HG02870 (cell line): ENCODE results near the gene MYH9.
A peak's percentile ranks its signal among the peaks of the same experiment; 100 is the strongest.

Experiments used
- ATAC-seq: cut with Tn5 transposase; IDR thresholded peaks from one replicate; pipeline ENCODE4 v1.9.1; 2021; ENCODE audit warnings: mild to moderate bottlenecking, moderate library complexity; ENCODE audit not compliant: unreplicated experiment

MYH9 gene

DNA sequence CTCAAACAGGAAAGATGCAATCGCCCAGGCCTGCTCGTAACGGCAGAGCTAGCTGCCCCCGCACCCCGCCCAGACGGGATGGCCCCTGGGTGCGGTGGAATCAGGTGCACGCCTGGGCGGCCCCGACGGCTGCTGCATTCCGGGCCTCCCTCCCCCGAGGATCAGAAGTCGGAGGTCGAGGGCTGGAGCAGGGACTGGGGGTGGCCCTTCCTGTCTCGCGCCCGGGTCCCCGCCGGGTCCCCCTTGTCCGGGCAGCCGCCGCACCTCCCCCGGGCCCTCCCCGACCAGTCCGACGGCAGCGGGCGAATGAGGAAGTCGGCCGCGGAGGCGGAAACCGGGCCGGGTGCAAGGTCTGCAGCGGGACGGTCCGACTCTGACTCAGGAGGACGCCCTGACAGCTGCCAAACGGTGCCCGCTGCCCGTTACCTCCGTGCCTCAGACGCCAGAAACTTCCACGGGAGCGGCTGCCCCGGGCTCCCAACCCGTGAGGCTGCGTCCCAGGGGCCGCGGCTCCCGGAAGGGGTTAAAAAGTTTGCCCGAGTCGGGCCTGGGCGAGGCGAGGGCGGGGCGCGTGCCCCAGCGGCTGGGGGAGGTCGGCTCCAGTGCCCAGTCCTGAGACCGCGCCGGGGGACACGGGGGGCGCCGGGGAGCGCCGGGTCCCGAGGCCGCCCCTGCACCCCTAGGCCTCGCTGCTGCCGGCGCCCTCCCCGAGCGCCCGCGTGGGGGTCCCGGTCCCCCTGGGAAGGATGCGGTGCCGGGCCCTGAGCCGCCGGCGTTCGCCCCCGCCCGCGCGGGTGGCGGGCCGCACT, 663 bp downstream of the MYH9 start:
- ATAC-seq, result peak; percentile 12

DNA sequence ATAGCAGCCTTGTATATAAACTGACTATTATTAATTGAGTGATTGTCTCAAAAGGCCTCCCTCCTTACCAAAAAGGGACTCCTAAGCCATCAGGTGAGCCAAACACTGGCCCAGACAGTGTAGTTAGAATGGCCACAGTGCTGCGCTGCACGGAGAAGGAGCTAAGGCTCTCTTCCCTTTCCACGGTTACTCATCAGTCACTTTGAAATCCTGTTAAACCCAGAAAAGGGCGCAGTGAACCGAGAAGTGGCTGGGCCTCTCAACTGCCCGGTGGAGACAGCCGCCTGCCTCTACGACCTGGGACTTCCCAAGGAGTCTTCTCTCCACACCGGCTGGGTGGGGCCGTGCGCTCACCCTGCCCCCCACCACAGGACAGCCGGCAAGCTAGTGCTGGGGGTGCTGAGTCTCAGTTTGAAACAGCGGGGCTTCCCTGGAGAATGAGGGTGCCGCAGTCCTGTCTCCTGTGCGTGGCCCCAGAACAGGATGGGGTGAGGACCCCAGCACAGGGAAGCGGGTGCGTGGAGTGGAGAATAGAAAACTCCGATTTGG, 1.3 kb downstream of the MYH9 start:
- peak; percentile 28 for ATAC-seq

DNA sequence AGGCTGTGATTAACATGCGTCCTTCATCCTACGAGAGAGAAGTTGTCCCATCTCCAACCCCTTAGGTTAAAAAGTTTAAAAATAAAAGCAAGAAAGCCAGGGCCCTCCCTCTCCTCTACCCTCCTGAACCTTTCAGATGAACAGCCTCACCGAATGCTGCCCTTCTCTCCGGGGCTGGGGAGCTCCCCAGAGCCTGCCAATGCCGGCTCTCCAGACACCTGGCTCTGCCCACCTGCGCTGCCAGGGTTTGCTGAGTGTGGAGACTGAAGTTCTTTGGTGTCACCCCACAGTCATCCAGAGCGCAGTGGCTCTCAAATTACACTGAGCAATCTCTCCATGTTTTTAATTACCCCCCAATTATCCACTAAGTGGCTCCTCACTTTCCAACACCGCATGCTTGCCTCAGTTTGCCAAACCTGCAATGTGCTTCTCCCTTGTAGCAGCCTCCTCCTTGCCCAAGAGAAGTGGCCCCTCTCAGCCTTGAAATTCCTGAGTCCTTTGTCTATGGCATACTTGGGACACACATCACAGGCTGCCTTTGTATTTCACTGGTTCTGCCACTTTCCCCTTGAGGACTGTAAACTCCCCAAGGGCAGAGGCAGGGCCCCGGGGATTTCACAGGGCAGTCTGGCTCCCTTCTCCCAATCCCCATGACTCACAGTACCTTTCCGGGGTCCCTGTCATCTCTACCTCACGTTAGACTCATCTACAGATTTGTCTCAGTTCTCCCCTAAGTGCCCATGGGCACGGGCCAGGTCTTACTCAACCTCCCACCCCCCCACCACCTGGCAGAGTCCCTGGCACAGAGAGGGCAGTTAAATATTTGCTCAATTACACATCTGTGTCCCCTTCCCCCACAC, 2.0 kb downstream of the MYH9 start:
- no peak for ATAC-seq

DNA sequence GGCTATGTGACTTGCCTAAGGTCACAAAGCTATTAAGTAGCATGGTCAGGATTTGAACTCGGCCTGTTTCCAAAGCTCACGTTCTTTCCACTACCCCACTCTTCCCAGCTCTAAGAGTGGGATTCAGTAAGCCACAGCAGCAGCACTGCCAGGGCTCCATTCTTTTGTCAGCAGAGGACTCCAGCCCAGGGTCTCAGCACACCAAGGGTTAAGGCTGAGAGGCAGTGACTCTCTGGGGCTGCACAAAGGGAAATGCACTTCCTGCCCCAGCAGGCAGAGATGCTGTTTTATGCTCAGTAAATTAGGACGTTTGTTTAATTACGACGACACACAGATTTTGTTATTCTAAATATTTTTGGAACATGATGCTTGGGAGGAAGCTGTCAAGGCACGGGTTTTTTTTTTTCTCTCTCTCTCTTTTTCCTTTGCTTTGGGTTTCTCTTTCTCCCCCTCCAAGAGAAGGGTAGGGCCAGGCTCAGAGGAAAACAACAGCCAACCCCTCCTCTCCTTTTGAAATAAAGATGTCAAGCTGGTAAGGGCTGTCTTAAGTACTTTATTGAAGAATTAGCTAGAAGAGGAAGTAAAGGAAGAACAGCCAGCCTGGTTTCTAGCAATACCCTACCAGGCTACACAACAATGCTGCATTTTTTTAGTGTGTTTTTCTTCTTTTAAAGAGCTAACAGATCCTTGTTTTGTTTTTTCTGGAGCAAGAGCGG, 2.8 kb downstream of the MYH9 start:
- no peak for ATAC-seq

DNA sequence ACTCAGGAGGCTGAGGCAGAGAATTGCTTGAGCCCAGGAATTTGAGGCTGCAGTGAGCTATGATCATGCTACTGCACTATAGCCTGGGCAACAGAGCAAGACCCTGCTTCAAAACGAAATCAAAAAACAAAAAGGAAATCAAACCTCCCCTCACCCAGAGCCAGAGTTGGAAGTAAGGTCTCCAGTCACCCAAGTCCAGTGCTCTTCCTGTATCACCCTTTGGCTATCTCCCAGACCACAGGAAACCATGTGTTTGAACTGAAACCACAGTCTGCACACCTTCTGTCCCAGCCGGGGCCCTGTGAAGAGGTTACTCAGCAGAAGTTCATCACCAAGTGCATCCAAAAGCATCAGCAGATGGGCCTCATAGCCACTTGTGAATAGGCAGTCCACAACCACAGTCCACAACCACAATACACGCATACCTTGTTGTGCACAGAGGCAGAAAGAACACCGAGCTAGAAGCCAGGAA, 4.6 kb downstream of the MYH9 start:
- no peak for ATAC-seq

DNA sequence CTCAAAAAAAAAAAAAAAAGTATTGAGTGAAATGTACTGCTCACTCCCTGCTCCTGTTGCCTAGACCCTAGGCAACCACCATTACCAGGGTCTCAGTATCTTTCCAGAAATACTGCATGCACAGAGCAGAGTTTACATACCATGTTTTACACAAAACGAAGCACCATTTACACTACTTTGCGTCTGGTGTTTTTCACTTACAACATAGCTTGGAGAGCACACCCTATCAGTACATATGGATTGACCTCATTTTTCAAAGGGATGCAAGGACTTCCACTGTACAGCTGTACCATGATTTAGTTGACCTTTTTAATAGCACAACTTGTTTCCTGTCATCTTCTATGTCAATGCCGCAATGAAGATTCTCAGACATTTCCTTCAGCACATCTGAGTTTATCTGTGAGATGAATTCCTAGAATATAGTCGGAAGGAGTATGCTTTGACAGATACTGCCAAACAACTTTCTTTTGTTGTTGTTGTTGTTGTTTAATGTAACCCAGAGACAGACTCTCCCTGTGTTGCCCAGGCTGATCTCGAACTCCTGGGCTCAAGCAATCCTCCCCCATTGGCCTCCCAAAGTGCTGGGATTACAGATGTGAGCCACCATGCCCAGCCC, 6.1 kb downstream of the MYH9 start:
- no peak for ATAC-seq

DNA sequence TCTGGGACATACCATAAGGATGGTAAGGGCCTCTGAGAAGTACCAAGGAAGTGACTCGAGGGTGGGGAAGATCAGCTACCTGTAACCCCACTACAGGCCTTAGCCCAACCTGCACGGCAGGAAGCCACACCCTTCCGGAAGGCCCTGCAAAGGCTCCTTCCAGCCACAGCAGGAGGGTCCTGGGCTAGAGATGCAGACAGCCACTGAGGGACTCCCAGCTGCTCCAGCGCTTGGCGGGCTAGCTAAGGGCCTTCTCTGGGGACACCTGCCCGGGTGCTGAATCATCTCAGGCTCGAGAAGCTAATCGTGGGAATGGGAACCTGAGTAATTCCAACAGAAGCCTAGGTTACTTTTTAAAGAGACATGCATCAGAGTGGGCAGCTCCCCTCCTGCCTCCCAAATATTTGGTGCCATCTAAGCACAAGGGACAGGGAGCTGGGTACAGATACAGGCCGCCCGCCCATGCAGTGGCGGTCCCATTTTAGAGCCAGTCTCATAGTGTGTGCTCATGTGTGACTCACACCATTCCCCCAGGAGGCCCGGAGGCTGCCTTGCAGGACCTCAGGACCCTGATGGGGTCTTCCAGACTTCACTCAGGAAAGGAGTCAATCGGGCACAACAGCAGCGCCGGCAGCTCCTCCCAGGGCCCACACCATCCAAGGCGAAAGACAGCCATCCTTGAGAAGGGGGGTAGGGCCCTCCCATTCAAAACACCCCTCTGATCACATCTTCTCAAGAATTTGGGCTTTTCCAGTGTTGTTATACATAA, 8.0 kb downstream of the MYH9 start:
- ATAC-seq, result no peak

DNA sequence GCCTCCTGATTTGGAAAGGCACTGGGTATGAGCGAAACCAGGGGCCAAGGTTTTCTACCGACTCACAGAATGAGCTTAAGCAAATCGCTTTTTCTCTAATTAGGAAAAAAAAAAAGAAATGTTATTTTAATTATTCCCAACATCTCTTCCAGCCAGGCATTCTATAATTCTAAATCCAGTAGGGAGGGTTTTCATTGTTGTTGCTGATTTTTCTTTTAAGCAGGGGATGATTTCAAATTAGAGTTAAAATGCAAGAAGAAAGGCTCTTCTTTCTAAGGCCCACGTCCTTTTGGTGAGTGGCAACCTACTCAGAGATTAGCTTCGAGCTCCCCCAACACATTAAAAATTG, 8.9 kb downstream of the MYH9 start:
- no peak for ATAC-seq

DNA sequence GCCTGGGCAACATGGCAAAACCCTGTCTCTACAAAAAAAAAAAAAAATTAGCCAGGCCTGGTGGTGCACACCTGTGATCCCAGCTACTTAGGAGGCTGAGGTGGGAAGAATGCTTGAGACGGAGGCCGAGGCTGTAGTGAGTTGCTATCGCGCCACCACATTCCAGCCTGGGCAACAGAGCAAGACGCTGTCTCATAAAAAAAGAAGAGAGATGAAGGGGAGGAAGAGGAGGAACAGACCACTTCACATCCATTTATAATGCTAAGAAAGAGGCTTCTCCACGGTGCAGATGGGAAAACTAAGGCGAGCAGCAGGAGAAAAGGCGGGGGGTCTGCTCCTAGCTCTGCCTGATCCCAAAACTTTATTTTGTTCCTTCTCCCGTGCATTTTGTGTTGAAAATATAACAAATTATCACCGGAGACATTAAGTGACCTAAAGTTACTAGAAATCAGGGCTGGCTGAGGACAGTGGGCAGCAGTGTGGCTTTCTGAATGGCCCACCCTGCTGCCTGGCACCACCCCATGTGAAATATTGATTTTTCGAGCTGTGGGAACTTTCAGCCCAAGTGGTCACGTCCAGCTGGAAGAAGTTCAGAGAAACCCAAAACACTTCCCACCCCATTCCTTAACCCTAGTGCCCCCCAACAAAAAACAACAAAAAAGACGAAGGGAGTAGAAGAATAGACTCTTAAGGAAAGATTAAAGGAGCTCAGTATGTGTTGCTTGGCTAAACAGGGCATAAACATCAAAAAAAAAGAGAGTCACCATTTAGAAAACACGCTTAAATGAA, 9.5 kb downstream of the MYH9 start:
- no peak for ATAC-seq

DNA sequence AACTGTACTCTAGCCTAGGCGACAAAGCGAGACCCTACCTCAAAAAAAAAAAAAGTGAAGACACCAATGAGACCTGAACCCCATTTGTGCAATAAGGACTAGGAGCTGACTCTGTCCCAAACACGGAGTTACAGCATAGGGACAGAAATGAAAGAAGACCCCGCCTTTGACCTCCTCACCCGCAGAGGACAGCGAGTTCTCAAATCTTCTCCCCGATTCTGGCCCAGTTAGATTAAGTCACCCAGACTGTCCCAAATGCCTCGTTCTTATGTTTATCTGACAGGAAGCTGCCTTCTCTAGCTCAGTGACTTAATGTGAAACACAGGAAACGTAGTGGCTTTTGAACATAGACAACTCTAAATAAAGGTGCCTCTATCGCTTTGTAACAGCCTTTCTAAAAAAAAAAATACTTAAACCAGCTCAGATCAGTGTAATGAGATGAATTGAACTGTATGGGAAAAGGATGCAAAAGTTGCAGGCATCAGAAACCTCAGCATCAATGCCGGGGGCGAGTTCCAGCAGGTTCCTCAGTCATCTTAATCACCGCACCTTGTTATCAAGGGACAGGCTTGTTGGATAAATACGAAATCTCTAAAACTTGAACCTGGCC, 10.6 kb downstream of the MYH9 start:
- no peak for ATAC-seq

DNA sequence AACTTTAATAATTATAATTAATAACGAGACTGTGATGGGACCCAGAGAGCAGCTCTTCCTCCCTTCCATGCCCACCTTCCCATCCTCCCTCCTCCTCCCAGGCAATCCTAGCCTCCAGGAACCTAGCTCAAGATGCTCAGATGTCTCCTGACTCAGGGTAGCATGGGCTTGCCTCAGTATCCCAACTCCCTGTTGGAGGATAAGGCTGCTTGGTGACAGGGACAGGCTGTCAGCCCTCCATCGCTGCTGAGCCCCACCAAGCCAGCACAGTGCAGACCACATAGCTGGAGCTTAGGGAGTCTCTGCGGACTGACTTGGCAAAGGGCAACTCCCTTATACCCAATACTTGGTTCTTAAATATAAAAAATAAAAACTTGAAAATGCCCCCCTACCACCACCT, 11.5 kb downstream of the MYH9 start:
- ATAC-seq, result no peak

DNA sequence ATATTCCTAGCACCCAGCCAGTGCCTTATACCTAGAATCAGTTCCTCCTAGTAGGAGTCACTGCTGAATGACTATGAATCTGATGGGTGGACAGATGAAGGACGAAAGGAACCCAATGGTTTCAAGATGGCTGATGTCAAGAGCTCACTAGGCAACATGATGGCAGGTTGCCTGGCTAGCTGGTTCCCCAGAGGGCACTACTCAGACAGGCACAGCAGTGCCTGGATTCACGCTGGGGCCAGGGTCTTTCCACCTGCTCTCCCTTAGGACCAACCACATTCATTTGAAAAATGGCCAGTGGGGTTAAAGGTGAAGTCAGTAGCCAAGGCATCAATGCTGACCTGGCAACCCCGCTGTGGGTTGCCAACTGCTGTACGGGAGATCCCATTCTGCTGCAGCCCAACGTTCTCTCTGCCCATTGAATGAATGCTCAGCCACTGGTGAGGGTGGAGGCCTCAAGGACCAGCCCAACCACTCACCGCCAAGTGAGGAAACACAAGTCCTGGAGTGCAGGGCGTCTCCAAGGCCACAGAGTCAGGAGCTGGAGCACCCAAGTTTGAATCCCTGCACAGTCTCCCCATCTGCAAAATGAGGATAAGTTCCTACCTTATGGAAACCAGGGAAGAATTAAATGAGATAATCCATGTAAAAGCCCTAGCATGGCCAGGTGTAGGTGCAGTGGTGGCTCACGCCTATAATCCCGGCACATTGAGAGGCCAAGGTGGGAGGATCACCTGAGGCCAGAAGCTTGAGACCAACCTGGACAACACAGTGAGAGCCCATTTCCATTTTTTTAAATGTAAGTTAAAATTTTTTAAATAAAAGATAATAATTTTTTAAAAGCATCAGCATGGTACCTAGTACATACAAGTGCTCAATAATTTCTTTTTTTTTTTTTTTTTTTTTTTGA, 12.4 kb downstream of the MYH9 start:
- ATAC-seq, result no peak

DNA sequence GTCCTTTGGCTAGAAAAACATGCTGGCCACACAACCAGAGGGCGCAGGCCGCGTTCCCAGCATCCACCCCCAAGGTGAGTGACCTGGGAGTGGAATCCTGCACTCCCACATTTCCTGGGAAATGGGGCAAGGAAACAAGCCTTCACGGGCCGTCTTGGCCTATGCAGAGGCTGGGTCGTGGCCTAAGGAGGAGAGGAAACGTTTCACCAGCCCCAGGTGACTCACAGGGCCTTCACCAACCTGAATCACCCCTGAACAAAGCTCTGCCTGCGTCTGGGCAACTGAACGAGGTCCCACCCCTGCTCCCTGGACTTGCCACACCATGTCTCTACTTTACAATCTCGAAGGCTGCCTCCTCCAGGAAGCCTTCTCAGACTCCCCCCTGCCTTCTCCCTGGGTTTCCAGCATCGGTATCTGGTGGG, 13.2 kb downstream of the MYH9 start:
- no peak for ATAC-seq

DNA sequence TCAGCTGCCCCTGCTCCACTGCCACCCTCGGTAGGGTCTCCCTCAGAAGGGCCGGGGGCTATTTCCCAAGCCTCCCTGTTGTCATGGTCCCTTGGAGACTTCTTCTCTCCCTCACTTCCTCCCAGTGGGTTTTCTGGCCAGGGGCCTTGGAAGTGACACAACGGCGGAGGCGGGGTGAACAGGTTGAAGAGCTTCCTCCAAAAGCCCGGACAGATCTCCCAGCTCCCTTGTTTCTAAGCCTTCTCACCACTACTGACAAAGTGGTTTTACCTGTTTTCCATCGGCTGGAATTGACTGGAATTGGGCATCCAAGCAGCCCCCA, 14.5 kb downstream of the MYH9 start:
- ATAC-seq, result no peak

DNA sequence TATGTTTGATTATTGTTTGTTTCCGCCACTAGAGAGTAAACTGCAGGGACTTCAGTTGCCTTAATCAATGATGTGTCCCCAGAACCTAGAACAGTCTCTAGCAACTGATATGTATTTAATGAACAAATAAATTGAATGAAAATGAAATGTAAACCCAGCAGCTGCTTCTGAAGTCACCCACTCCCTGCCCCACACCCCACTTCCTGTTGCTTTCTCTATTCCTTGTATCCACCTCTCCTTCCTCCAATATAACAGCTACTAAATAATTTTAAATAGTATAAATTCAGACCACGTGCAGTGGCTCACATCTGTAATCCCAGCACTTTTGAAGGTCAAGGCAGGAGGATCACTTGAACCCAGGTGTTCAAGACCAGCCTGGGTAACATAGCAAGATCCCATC, 15.8 kb downstream of the MYH9 start:
- no peak for ATAC-seq

DNA sequence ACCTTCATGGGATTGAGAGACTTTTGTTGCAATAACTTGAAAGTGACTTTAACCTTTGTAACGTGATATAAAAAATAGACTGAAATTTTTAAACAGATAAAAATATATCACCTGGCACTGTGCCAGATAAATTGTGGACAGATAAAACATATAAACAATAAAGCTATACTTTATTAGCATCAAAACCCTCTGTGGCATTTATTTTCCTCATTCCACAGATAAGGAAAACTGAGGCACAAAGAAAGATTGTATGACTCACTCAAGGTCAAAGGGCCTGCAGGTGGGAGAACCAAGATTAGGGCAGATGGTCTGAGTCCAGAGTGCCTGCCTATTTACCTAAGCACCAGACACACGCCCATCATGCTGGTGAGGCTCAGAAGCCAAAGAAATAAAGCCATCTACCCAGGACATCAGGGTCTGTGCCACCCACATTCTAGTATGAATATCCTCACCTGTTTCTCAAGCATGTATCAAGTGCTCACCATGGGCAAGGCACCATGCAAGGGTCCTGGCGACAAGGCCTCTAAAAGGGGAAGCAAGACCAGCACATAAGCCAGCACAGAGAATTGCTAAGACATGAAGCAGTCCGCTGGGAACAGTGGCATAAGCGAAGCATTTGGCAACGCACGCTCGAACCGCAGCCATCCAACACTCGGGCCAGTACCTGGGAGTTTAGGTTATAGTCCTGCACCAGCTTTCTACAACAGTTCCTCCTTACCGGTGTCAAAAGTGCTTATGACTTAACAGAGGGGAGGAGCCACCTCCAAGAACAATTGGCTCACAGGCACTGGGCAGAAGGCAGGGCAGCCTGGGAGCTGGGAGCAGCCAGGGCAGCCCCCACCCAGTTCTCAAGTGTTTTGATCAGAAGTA, 17.6 kb downstream of the MYH9 start:
- no peak for ATAC-seq
